ENCODE data around the gene LSS. TPM values are rescaled to one million over a fixed set of nuclear protein-coding genes. Genes with fewer than 3 reads are reported as not detected.

Gene LSS
- total and polyA plus RNA-seq, 2 of the 8 experiments (the other 6 are each of a cell fraction or from before 2014, with no cell fraction given): 96.1 to 123 TPM

- TF ChIP-seq, protein P1, sequence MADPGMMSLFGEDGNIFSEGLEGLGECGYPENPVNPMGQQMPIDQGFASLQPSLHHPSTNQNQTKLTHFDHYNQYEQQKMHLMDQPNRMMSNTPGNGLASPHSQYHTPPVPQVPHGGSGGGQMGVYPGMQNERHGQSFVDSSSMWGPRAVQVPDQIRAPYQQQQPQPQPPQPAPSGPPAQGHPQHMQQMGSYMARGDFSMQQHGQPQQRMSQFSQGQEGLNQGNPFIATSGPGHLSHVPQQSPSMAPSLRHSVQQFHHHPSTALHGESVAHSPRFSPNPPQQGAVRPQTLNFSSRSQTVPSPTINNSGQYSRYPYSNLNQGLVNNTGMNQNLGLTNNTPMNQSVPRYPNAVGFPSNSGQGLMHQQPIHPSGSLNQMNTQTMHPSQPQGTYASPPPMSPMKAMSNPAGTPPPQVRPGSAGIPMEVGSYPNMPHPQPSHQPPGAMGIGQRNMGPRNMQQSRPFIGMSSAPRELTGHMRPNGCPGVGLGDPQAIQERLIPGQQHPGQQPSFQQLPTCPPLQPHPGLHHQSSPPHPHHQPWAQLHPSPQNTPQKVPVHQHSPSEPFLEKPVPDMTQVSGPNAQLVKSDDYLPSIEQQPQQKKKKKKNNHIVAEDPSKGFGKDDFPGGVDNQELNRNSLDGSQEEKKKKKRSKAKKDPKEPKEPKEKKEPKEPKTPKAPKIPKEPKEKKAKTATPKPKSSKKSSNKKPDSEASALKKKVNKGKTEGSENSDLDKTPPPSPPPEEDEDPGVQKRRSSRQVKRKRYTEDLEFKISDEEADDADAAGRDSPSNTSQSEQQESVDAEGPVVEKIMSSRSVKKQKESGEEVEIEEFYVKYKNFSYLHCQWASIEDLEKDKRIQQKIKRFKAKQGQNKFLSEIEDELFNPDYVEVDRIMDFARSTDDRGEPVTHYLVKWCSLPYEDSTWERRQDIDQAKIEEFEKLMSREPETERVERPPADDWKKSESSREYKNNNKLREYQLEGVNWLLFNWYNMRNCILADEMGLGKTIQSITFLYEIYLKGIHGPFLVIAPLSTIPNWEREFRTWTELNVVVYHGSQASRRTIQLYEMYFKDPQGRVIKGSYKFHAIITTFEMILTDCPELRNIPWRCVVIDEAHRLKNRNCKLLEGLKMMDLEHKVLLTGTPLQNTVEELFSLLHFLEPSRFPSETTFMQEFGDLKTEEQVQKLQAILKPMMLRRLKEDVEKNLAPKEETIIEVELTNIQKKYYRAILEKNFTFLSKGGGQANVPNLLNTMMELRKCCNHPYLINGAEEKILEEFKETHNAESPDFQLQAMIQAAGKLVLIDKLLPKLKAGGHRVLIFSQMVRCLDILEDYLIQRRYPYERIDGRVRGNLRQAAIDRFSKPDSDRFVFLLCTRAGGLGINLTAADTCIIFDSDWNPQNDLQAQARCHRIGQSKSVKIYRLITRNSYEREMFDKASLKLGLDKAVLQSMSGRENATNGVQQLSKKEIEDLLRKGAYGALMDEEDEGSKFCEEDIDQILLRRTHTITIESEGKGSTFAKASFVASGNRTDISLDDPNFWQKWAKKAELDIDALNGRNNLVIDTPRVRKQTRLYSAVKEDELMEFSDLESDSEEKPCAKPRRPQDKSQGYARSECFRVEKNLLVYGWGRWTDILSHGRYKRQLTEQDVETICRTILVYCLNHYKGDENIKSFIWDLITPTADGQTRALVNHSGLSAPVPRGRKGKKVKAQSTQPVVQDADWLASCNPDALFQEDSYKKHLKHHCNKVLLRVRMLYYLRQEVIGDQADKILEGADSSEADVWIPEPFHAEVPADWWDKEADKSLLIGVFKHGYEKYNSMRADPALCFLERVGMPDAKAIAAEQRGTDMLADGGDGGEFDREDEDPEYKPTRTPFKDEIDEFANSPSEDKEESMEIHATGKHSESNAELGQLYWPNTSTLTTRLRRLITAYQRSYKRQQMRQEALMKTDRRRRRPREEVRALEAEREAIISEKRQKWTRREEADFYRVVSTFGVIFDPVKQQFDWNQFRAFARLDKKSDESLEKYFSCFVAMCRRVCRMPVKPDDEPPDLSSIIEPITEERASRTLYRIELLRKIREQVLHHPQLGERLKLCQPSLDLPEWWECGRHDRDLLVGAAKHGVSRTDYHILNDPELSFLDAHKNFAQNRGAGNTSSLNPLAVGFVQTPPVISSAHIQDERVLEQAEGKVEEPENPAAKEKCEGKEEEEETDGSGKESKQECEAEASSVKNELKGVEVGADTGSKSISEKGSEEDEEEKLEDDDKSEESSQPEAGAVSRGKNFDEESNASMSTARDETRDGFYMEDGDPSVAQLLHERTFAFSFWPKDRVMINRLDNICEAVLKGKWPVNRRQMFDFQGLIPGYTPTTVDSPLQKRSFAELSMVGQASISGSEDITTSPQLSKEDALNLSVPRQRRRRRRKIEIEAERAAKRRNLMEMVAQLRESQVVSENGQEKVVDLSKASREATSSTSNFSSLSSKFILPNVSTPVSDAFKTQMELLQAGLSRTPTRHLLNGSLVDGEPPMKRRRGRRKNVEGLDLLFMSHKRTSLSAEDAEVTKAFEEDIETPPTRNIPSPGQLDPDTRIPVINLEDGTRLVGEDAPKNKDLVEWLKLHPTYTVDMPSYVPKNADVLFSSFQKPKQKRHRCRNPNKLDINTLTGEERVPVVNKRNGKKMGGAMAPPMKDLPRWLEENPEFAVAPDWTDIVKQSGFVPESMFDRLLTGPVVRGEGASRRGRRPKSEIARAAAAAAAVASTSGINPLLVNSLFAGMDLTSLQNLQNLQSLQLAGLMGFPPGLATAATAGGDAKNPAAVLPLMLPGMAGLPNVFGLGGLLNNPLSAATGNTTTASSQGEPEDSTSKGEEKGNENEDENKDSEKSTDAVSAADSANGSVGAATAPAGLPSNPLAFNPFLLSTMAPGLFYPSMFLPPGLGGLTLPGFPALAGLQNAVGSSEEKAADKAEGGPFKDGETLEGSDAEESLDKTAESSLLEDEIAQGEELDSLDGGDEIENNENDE (IDR thresholded peaks at IDR 0.05; ENCODE audit: insufficient replicate concordance, low read length): no peak
- TF ChIP-seq POLR2A (IDR thresholded peaks at IDR 0.05; ENCODE audit: control extremely low read depth in 1 of 2, low read depth in 2 of 2, low read length in 2 of 2) (no peak), CBX5 (IDR thresholded peaks at IDR 0.05; ENCODE audit: low read depth, low read length) (no peak), SIX5 (IDR thresholded peaks at IDR 0.05; ENCODE audit: low read depth, low read length) (no peak), CTCF (IDR thresholded peaks at IDR 0.05; ENCODE audit: control extremely low read depth in 1 of 3, insufficient read depth in 1 of 3, low read depth in 1 of 3, low read length in 3 of 3) (no peak), SUZ12 (IDR thresholded peaks at IDR 0.05; ENCODE audit: low read length) (no peak), RAD21 (IDR thresholded peaks at IDR 0.05 in 1 of 2, conservative IDR thresholded peaks at IDR 0.05 in 1 of 2; ENCODE audit: low read depth in 2 of 2, low read length in 2 of 2) (no peak), PHF8 (conservative IDR thresholded peaks at IDR 0.05; ENCODE audit: low read depth, low read length) (no peak), KDM4A (IDR thresholded peaks at IDR 0.05; ENCODE audit: low read depth, low read length, severe bottlenecking) (no peak)
Observed at GRCh38 chr21:46157987-46158451, 70.6 kb downstream of the LSS start (continued).

All from H1 (cell line).